H9 (cell line): Measurements from ENCODE around the gene MAP2K2. TPM values are rescaled to one million over a fixed set of nuclear protein-coding genes. Genes with fewer than 3 reads are reported as not detected.

ENCODE experiments used
- DNase-seq: peaks from one replicate; pipeline ENCODE4 v3.0.0-alpha.2; 2017
- H2AFZ ChIP-seq: one replicate; pipeline ENCODE4 v1.6.1; 2013; ENCODE audit warnings: mild to moderate bottlenecking, low read length, control low read depth, moderate library complexity
- H2AK5ac ChIP-seq: 2 replicates; pipeline ENCODE4 v1.6.1; 2013; ENCODE audit warnings: low read length, control low read depth, mixed read lengths; ENCODE audit not compliant: insufficient read length
- H2BK120ac ChIP-seq: one replicate; pipeline ENCODE4 v1.6.1; 2013; ENCODE audit warnings: low read depth, mild to moderate bottlenecking, low read length, control low read depth, inconsistent platforms; ENCODE audit not compliant: poor library complexity, severe bottlenecking
- H2BK12ac ChIP-seq: 2 replicates; pipeline ENCODE4 v1.6.1; 2013; ENCODE audit warnings: low read length, control low read depth, mixed read lengths, low read depth; ENCODE audit not compliant: insufficient read length
- H2BK15ac ChIP-seq: 2 replicates; pipeline ENCODE4 v1.6.1; 2013; ENCODE audit warnings: low read depth, low read length, control low read depth
- H2BK20ac ChIP-seq: one replicate; pipeline ENCODE4 v1.6.1; 2013; ENCODE audit warnings: low read depth, mild to moderate bottlenecking, low read length, control low read depth, inconsistent platforms; ENCODE audit not compliant: poor library complexity, severe bottlenecking
- H2BK5ac ChIP-seq: 2 replicates; pipeline ENCODE4 v1.6.1; 2013; ENCODE audit warnings: low read length, control low read depth, mixed read lengths; ENCODE audit not compliant: insufficient read length
- H3K14ac ChIP-seq: 2 replicates; pipeline ENCODE4 v1.6.1; 2013; ENCODE audit warnings: low read length, control low read depth; ENCODE audit not compliant: insufficient read depth
- H3K18ac ChIP-seq: 2 replicates; pipeline ENCODE4 v1.6.1; 2013; ENCODE audit warnings: low read depth, mild to moderate bottlenecking, mixed read lengths, low read length, control low read depth; ENCODE audit not compliant: insufficient read length
- H3K23ac ChIP-seq: 2 replicates; pipeline ENCODE4 v1.6.1; 2013; ENCODE audit warnings: low read length, control low read depth, mixed read lengths, low read depth; ENCODE audit not compliant: insufficient read length
- H3K23me2 ChIP-seq: 2 replicates; pipeline ENCODE4 v1.6.1; 2013; ENCODE audit warnings: low read depth, mild to moderate bottlenecking, mixed read lengths, low read length, control low read depth; ENCODE audit not compliant: insufficient read length, poor library complexity, severe bottlenecking
- H3K27ac ChIP-seq: 2 replicates; pipeline ENCODE4 v1.5.1; 2013; ENCODE audit warnings: low read length, control low read depth, mixed read lengths, low read depth; ENCODE audit not compliant: insufficient read length
- H3K27me3 ChIP-seq: 2 replicates; pipeline ENCODE4 v1.6.1; 2013; ENCODE audit warnings: low read length, control low read depth, inconsistent platforms; ENCODE audit not compliant: insufficient read depth
- H3K4ac ChIP-seq: 2 replicates; pipeline ENCODE4 v1.6.1; 2013; ENCODE audit warnings: low read depth, mild to moderate bottlenecking, control low read depth, inconsistent platforms, low read length, moderate library complexity
- H3K4me1 ChIP-seq: 2 replicates; pipeline ENCODE4 v1.6.1; 2013; ENCODE audit warnings: low read length, control low read depth, inconsistent platforms; ENCODE audit not compliant: insufficient read depth
- H3K4me2 ChIP-seq: 2 replicates; pipeline ENCODE4 v1.6.1; 2013; ENCODE audit warnings: low read length, control low read depth, mixed read lengths; ENCODE audit not compliant: insufficient read length, insufficient read depth
- H3K56ac ChIP-seq: 2 replicates; pipeline ENCODE4 v1.6.1; 2013; ENCODE audit warnings: low read depth, mild to moderate bottlenecking, mixed read lengths, low read length, control low read depth; ENCODE audit not compliant: insufficient read length
- H3K79me1 ChIP-seq: 2 replicates; pipeline ENCODE4 v1.6.1; 2013; ENCODE audit warnings: low read depth, mild to moderate bottlenecking, moderate library complexity, low read length, control low read depth, inconsistent platforms; ENCODE audit not compliant: insufficient read depth, poor library complexity, severe bottlenecking
- H3K79me2 ChIP-seq: 2 replicates; pipeline ENCODE4 v1.6.1; 2013; ENCODE audit warnings: low read length, control low read depth, inconsistent platforms; ENCODE audit not compliant: insufficient read depth
- H3K9ac ChIP-seq: 2 replicates; pipeline ENCODE4 v1.6.1; 2013; ENCODE audit warnings: low read length, control low read depth, mixed read lengths; ENCODE audit not compliant: insufficient read length; ENCODE audit errors: extremely low read depth
- H3K9me3 ChIP-seq: one replicate; pipeline ENCODE4 v1.6.1; 2013; ENCODE audit warnings: low read depth, low read length, inconsistent platforms; ENCODE audit not compliant: control insufficient read depth
- H3T11ph ChIP-seq: one replicate; pipeline ENCODE4 v1.6.1; 2013; ENCODE audit warnings: mild to moderate bottlenecking, low read length, control low read depth, inconsistent platforms
- H4K20me1 ChIP-seq: one replicate; pipeline ENCODE4 v1.6.1; 2013; ENCODE audit not compliant: control insufficient read depth, insufficient read length, insufficient read depth
- H4K5ac ChIP-seq: 2 replicates; pipeline ENCODE4 v1.6.1; 2013; ENCODE audit warnings: low read depth, mild to moderate bottlenecking, mixed read lengths, low read length, control low read depth; ENCODE audit not compliant: insufficient read length
- H4K8ac ChIP-seq: replicated peaks from 2 replicates; pipeline ENCODE4 v1.6.1; 2013; ENCODE audit warnings: low read length, control low read depth, mixed read lengths, low read depth; ENCODE audit not compliant: insufficient read length
- H4K91ac ChIP-seq: 2 replicates; pipeline ENCODE4 v1.6.1; 2013; ENCODE audit warnings: low read depth, mild to moderate bottlenecking, moderate library complexity, mixed read lengths, low read length, control low read depth; ENCODE audit not compliant: insufficient read length
- H3K27ac Mint-ChIP-seq, 3 experiments: 2 replicates in 2 of 3; 3 replicates in 1 of 3; pipeline ENCODE4 v1.8.0; 2020 to 2021; ENCODE audit warnings: mixed read lengths in 3 of 3, mild to moderate bottlenecking in 1 of 3, moderate library complexity in 1 of 3
- H3K27me3 Mint-ChIP-seq: 2 replicates; pipeline ENCODE4 v1.8.0; 2021; ENCODE audit warnings: low read depth, mild to moderate bottlenecking, moderate library complexity, mixed read lengths
- H3K36me3 Mint-ChIP-seq, 3 experiments: 2 replicates in 2 of 3; 3 replicates in 1 of 3; pipeline ENCODE4 v1.8.0; 2020 to 2021; ENCODE audit warnings: low read depth in 3 of 3, mixed read lengths in 3 of 3; ENCODE audit not compliant: insufficient read depth in 1 of 3
- H3K4me1 Mint-ChIP-seq, 2 experiments: 2 replicates each; pipeline ENCODE4 v1.8.0; 2020; ENCODE audit warnings: mixed read lengths in 2 of 2
- H3K4me3 Mint-ChIP-seq, 2 experiments: 2 replicates in 1 of 2; 3 replicates in 1 of 2; pipeline ENCODE4 v1.8.0; 2020 to 2021; ENCODE audit warnings: mild to moderate bottlenecking in 2 of 2, mixed read lengths in 2 of 2, moderate library complexity in 1 of 2
- H3K9me3 Mint-ChIP-seq, 2 experiments: 2 replicates in 1 of 2; 3 replicates in 1 of 2; pipeline ENCODE4 v1.8.0; 2020; ENCODE audit warnings: mild to moderate bottlenecking in 2 of 2, mixed read lengths in 2 of 2, moderate library complexity in 1 of 2
- CTCF ChIP-seq: fragments of 200-600 bp; sonication (generic); conservative IDR thresholded peaks from 3 replicates; pipeline ENCODE4 v1.8.0; 2021; ENCODE audit warnings: antibody characterized with exemption, mild to moderate bottlenecking
- WGBS: extraction: QIAGEN DNeasy Blood & Tissue Kit; methylation state at CpG from one replicate; pipeline ENCODE4 v1.1.7; 2013; ENCODE audit warnings: missing lambda C conversion rate, low lambda C conversion rate, mixed read lengths; ENCODE audit not compliant: insufficient read length; ENCODE audit errors: extremely low coverage; 5-methylcytosine and 5-hydroxymethylcytosine counted together
- total RNA-seq: library from RNA; stranded (reverse); gene quantifications from 2 replicates; pipeline ENCODE4 v1.2.1, GENCODE V29; 2021

MAP2K2 gene
- total RNA-seq, 1 experiment from 2014 or later: 167 TPM

- Histone ChIP-seq H3K14ac (no peak overlapping the region), H3K9me3 (no peaks in the 10 kb centered on the region), H2BK15ac (no peak overlapping the region), H4K20me1 (no peaks in the 10 kb centered on the region), H3T11ph (no peak overlapping the region), H3K23ac (no peak overlapping the region), H3K4me1 (no peaks in the 10 kb centered on the region), H3K4me2 (no peak overlapping the region), H4K5ac (no peak overlapping the region), H4K91ac (no peak overlapping the region), H2AFZ (no peak overlapping the region), H2BK120ac (no peak overlapping the region), H3K79me2 (no peaks in the 10 kb centered on the region), H2BK20ac (no peak overlapping the region), H3K27ac (no peak overlapping the region), H2BK12ac (no peak overlapping the region), H3K18ac (no peak overlapping the region), H2AK5ac (no peak overlapping the region), H3K9ac (no peak overlapping the region), H3K79me1 (no peaks in the 10 kb centered on the region), H3K56ac (no peak overlapping the region), H3K4ac (no peak overlapping the region), H3K27me3 (no peaks in the 10 kb centered on the region), H4K8ac (no peak overlapping the region), H2BK5ac (no peak overlapping the region), H3K23me2 (no peaks in the 10 kb centered on the region)
- Mint-ChIP-seq H3K4me3 (no peak overlapping the region), H3K27ac (peak overlapping the region in 1 of 3 experiments; percentile 49; a peak in 2 of 7 replicates), H3K36me3 (peaks cover 63 to 89% (median 85%) of the 10 kb centered on the region in 3 experiments), H3K27me3 (no peaks in the 10 kb centered on the region), H3K9me3 (peaks cover 5% of the 10 kb centered on the region in 2 experiments; a peak in 2 of 5 replicates), H3K4me1 (no peaks in the 10 kb centered on the region)
- no peak for TF ChIP-seq CTCF
- no peak for DNase-seq
- WGBS: no CpG with 5 or more reads among the region's 17 CpGs
Observed at GRCh38 chr19:4112367-4112766, 11.6 kb downstream of the MAP2K2 start.
